HG03025 (cell line): ENCODE data around the gene RNF157.

Source experiments
- ATAC-seq: cut with Tn5 transposase; IDR thresholded peaks from one replicate; pipeline ENCODE4 v1.9.1; 2021; ENCODE audit warnings: mild to moderate bottlenecking, moderate library complexity; ENCODE audit not compliant: unreplicated experiment, low FRiP score

RNF157 gene

GRCh38 chr17:76164331-76164730 lies 76.0 kb downstream of the RNF157 start:
- ATAC-seq = no peak

GRCh38 chr17:76163919-76164318 lies 76.4 kb downstream of the RNF157 start:
- no peak for ATAC-seq

GRCh38 chr17:76161619-76162266 lies 78.5 kb downstream of the RNF157 start:
- ATAC-seq = no peak

GRCh38 chr17:76160896-76161528 lies 79.3 kb downstream of the RNF157 start:
- ATAC-seq = no peak

- no peak for ATAC-seq
Measured at GRCh38 chr17:76159157-76159556, 81.1 kb downstream of the RNF157 start.

- no peak for ATAC-seq
Measured at GRCh38 chr17:76157759-76158158, 82.5 kb downstream of the RNF157 start.

GRCh38 chr17:76156662-76156991 lies 83.7 kb downstream of the RNF157 start:
- ATAC-seq = no peak

- no peak for ATAC-seq
Measured at GRCh38 chr17:76155988-76156661, 84.2 kb downstream of the RNF157 start.

- ATAC-seq = no peak
Measured at GRCh38 chr17:76154936-76155845, 85.1 kb downstream of the RNF157 start.

- no peak for ATAC-seq
Measured at GRCh38 chr17:76154292-76154691, 86.0 kb downstream of the RNF157 start.

- no peak for ATAC-seq
Measured at GRCh38 chr17:76153640-76154039, 86.7 kb downstream of the RNF157 start.

GRCh38 chr17:76153202-76153601 lies 87.1 kb downstream of the RNF157 start:
- ATAC-seq = no peak

- no peak for ATAC-seq
Measured at GRCh38 chr17:76152591-76152990, 87.7 kb downstream of the RNF157 start.

GRCh38 chr17:76151896-76152454 lies 88.3 kb downstream of the RNF157 start:
- ATAC-seq = no peak

- no peak for ATAC-seq
Measured at GRCh38 chr17:76150712-76151622, 89.3 kb downstream of the RNF157 start.

GRCh38 chr17:76149214-76149613 lies 91.1 kb downstream of the RNF157 start:
- ATAC-seq = no peak

GRCh38 chr17:76148015-76148326 lies 92.3 kb downstream of the RNF157 start:
- ATAC-seq = no peak

GRCh38 chr17:76147211-76148014 lies 92.9 kb downstream of the RNF157 start:
- no peak for ATAC-seq
